Ectodermal cell (in vitro differentiated cells): ENCODE data around the gene DGLUCY.
"Not testable (repeated sequence)": the region's sequence is repeated elsewhere in the genome, so short reads cannot be mapped to it uniquely, and the experiment has no call there.

ENCODE experiments used
- H3K27ac ChIP-seq: 2 replicates; pipeline ENCODE4 v1.7.0; 2013; ENCODE audit warnings: mild to moderate bottlenecking, low read depth, low read length; ENCODE audit not compliant: insufficient read depth, poor library complexity, severe bottlenecking
- H3K27me3 ChIP-seq: 2 replicates; pipeline ENCODE4 v1.7.0; 2013; ENCODE audit warnings: mild to moderate bottlenecking, low read length; ENCODE audit not compliant: insufficient read depth, control insufficient read depth, poor library complexity, severe bottlenecking
- H3K36me3 ChIP-seq: one replicate; pipeline ENCODE4 v1.7.0; 2013; ENCODE audit warnings: low read length; ENCODE audit not compliant: control insufficient read depth, insufficient read depth
- H3K4me1 ChIP-seq: one replicate; pipeline ENCODE4 v1.7.0; 2013; ENCODE audit warnings: low read length; ENCODE audit not compliant: control insufficient read depth, insufficient read depth
- H3K4me3 ChIP-seq: 2 replicates; pipeline ENCODE4 v1.7.0; 2013; ENCODE audit warnings: low read depth, low read length, control low read depth; ENCODE audit not compliant: insufficient read depth
- H3K9me3 ChIP-seq: 2 replicates; pipeline ENCODE4 v1.7.0; 2013; ENCODE audit warnings: mild to moderate bottlenecking, low read length, moderate library complexity; ENCODE audit not compliant: control insufficient read depth
- WGBS, 2 experiments: methylation state at CpG; one replicate each; pipeline ENCODE4 v1.1.7; 2013; ENCODE audit warnings: missing lambda C conversion rate in 2 of 2; 5-methylcytosine and 5-hydroxymethylcytosine counted together

DGLUCY gene

GRCh38 chr14:91149462-91149861 is 35.6 kb downstream of the DGLUCY start:
- 94 to 96% methylated on average over 6 of the region's 6 CpGs for WGBS, 2 experiments
- Histone ChIP-seq H3K27ac (no peak overlapping the region), H3K4me3 (no peak overlapping the region), H3K36me3 (no peaks in the 10 kb centered on the region), H3K4me1 (no peaks in the 10 kb centered on the region), H3K27me3 (no peaks in the 10 kb centered on the region), H3K9me3 (no peaks in the 10 kb centered on the region)

GRCh38 chr14:91152499-91152898 is 38.6 kb downstream of the DGLUCY start:
- no peaks in the 10 kb centered on the region for H3K36me3 ChIP-seq
- H3K27me3 ChIP-seq, result no peaks in the 10 kb centered on the region
- no peaks in the 10 kb centered on the region for H3K9me3 ChIP-seq
- 90 to 96% methylated on average over 2 of the region's 2 CpGs for WGBS, 2 experiments
- no peaks in the 10 kb centered on the region for H3K4me1 ChIP-seq
- H3K27ac ChIP-seq, result no peak overlapping the region
- H3K4me3 ChIP-seq, result no peak overlapping the region

GRCh38 chr14:91153360-91153759 is 39.5 kb downstream of the DGLUCY start:
- Histone ChIP-seq H3K27me3 (no peaks in the 10 kb centered on the region), H3K27ac (no peak overlapping the region), H3K9me3 (no peaks in the 10 kb centered on the region), H3K4me3 (no peak overlapping the region), H3K36me3 (no peaks in the 10 kb centered on the region), H3K4me1 (no peaks in the 10 kb centered on the region)
- 92% methylated on average over 9 of the region's 9 CpGs for WGBS, 2 experiments

GRCh38 chr14:91154851-91155625 is 41.2 kb downstream of the DGLUCY start:
- H3K27ac ChIP-seq, result no peak overlapping the region
- no peaks in the 10 kb centered on the region for H3K27me3 ChIP-seq
- no peaks in the 10 kb centered on the region for H3K36me3 ChIP-seq
- no peak overlapping the region for H3K4me3 ChIP-seq
- H3K4me1 ChIP-seq, result no peaks in the 10 kb centered on the region
- WGBS, 2 experiments, result 91 to 94% methylated on average over 14 to 16 of the region's 16 CpGs
- no peaks in the 10 kb centered on the region for H3K9me3 ChIP-seq

GRCh38 chr14:91155626-91156089 is 41.8 kb downstream of the DGLUCY start:
- H3K27ac ChIP-seq, result no peak overlapping the region
- H3K36me3 ChIP-seq, result no peaks in the 10 kb centered on the region
- no peaks in the 10 kb centered on the region for H3K27me3 ChIP-seq
- H3K9me3 ChIP-seq, result no peaks in the 10 kb centered on the region
- no peak overlapping the region for H3K4me3 ChIP-seq
- 94 to 98% methylated on average over 4 of the region's 4 CpGs for WGBS, 2 experiments
- no peaks in the 10 kb centered on the region for H3K4me1 ChIP-seq

GRCh38 chr14:91156142-91156666 is 42.3 kb downstream of the DGLUCY start:
- H3K9me3 ChIP-seq, H3K4me3 ChIP-seq, H3K36me3 ChIP-seq, H3K27me3 ChIP-seq, H3K4me1 ChIP-seq, H3K27ac ChIP-seq: not testable (repeated sequence)
- 87 to 93% methylated on average over 9 of the region's 9 CpGs for WGBS, 2 experiments

GRCh38 chr14:91156877-91157276 is 43.0 kb downstream of the DGLUCY start:
- not testable (repeated sequence) for H3K27ac ChIP-seq, H3K4me1 ChIP-seq, H3K9me3 ChIP-seq, H3K4me3 ChIP-seq, H3K27me3 ChIP-seq, H3K36me3 ChIP-seq

- Histone ChIP-seq H3K4me1 (no peaks in the 10 kb centered on the region), H3K9me3 (no peaks in the 10 kb centered on the region), H3K27me3 (no peaks in the 10 kb centered on the region), H3K4me3 (no peak overlapping the region), H3K36me3 (no peaks in the 10 kb centered on the region), H3K27ac (no peak overlapping the region)
- WGBS, 2 experiments, result 86 to 88% methylated on average over 2 of the region's 2 CpGs
Observed at GRCh38 chr14:91158091-91158790, 44.4 kb downstream of the DGLUCY start.

- Histone ChIP-seq H3K27ac (no peak overlapping the region), H3K36me3 (no peaks in the 10 kb centered on the region), H3K4me3 (no peak overlapping the region), H3K27me3 (no peaks in the 10 kb centered on the region), H3K9me3 (no peaks in the 10 kb centered on the region), H3K4me1 (no peaks in the 10 kb centered on the region)
- WGBS, 2 experiments, result 86 to 92% methylated on average over 6 of the region's 6 CpGs
Observed at GRCh38 chr14:91159182-91159581, 45.3 kb downstream of the DGLUCY start.

GRCh38 chr14:91159906-91160305 is 46.0 kb downstream of the DGLUCY start:
- Histone ChIP-seq H3K36me3 (no peaks in the 10 kb centered on the region), H3K27ac (no peak overlapping the region), H3K4me1 (no peaks in the 10 kb centered on the region), H3K4me3 (no peak overlapping the region), H3K9me3 (no peaks in the 10 kb centered on the region), H3K27me3 (no peaks in the 10 kb centered on the region)
- 90 to 92% methylated on average over 6 of the region's 6 CpGs for WGBS, 2 experiments
